ENCODE results near the gene SLC23A2.
A peak's percentile ranks its signal among the peaks of the same experiment; 100 is the strongest.
"Not testable (repeated sequence)": the region's sequence is repeated elsewhere in the genome, so short reads cannot be mapped to it uniquely, and the experiment has no call there.

Gene SLC23A2

DNA sequence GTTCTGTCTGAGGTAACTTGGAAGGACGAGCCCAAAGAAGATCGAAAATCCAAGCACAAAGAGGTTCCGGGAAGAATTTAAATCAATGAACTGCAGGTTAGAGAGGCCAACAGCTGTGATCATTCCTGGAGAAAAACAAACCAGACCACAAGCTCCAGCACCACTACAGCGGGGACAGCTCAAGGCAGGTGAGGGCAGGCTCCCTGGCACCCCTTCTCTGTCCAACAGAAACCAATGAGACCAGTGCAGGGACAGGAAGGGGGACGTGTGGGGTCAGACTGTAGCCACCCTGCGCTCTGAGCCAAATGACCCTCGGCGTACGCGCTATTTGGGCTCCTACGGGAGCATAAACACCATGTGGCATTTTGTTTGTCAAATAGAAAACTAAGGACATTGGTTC, 139.3 kb downstream of the SLC23A2 start:
- no peaks in the 10 kb centered on the region for H3K9me3 Mint-ChIP-seq

DNA sequence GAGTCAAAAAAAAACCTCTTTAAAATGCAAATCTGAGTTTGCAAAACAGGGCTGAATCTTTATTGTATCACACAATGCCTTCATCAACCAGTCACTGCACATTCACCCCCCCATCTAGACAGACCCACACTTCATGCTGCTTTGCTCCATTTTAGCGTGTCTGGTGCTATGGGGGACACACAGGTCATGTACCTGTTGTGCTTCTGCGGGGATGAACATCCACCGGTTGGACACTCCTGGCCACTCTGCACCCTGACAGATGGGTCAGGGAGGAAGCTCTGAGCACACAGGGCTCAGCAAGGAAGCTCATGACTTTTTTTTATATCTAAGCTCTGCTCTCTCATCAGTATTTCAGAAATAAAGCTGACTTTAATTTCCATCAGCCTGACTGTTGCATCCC, 143.3 kb downstream of the SLC23A2 start:
- peaks cover 51% of the 10 kb centered on the region for H3K36me3 Mint-ChIP-seq (ENCODE audit: low read depth)

More for the DNA sequence above, 139.3 kb downstream of the SLC23A2 start:
- ATAC-seq (no peak), DNase-seq (no peak)
- H3K4me3 Mint-ChIP-seq = no peak overlapping the region
- H3K4me1 Mint-ChIP-seq = no peaks in the 10 kb centered on the region
- peaks cover 41% of the 10 kb centered on the region for H3K36me3 Mint-ChIP-seq (ENCODE audit: low read depth)
- H3K27ac Mint-ChIP-seq = no peak overlapping the region
- H3K27me3 Mint-ChIP-seq = no peaks in the 10 kb centered on the region

DNA sequence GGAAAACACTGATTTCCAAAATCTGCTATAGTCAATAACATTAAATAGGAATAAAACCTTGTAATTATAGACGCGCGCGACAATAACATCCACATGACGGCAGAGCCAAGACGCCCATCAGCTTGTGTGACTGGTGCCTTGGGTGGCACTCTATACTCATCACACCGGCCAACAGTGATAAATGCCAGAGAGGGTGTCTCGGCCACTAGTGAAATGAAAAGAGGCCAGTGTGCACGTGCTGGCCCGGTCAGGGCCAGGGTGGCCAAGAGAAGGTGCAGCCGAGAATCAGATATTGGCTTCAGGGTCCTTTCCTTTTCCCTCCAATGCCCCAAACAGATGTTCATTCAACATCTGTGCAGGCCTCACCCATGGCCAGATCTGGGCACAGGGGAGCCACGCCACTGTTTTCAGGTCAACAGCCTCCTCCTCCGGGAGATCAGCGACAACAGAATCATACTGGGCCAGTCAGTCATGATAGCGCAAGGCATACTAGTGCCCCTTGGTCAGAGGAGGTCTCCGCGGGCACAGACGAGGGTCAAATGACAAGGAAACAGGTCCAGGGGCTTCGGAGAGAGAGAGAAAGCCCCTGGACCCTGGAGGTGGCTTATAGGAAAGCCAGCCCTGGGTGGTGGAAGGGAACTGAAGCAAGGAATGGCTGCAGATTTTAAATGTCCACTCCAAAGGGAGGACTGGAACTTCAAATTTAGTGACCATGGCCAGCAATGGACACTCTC, 145.1 kb downstream of the SLC23A2 start:
- no peak for DNase-seq
- Mint-ChIP-seq H3K9me3 (no peaks in the 10 kb centered on the region), H3K27ac (no peak overlapping the region), H3K27me3 (no peaks in the 10 kb centered on the region), H3K4me3 (no peak overlapping the region), H3K4me1 (no peaks in the 10 kb centered on the region), H3K36me3 (ENCODE audit: low read depth) (peaks cover 40% of the 10 kb centered on the region)
- ATAC-seq = no peak

More for the DNA sequence above, 143.3 kb downstream of the SLC23A2 start:
- H3K9me3 Mint-ChIP-seq = no peaks in the 10 kb centered on the region
- H3K4me1 Mint-ChIP-seq = no peaks in the 10 kb centered on the region
- no peaks in the 10 kb centered on the region for H3K27me3 Mint-ChIP-seq
- ATAC-seq (no peak), DNase-seq (no peak)
- H3K4me3 Mint-ChIP-seq = no peak overlapping the region
- H3K27ac Mint-ChIP-seq = no peak overlapping the region

DNA sequence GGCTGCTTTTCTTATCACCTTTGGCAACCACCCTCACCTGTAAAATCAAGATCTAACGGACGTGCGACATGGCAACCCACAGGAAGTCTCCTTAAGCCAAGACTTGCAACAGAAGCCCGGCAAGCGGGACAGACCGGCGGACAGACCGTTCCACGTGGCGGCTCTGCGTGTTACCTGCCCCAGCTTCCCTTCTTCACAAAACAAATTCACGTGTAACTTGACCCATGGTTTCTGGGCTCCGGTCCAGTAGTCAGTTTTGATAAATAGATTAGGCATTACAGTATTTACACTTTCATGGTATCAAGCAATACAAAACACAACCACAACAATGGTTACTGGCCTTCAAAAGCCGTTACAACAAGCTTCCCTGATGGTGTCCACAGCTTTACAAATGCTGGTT, 145.8 kb downstream of the SLC23A2 start:
- Mint-ChIP-seq H3K27ac (no peak overlapping the region), H3K4me3 (no peak overlapping the region), H3K27me3 (no peaks in the 10 kb centered on the region), H3K36me3 (ENCODE audit: low read depth) (peaks cover 38% of the 10 kb centered on the region), H3K4me1 (no peaks in the 10 kb centered on the region), H3K9me3 (no peaks in the 10 kb centered on the region)
- DNase-seq (no peak), ATAC-seq (no peak)

DNA sequence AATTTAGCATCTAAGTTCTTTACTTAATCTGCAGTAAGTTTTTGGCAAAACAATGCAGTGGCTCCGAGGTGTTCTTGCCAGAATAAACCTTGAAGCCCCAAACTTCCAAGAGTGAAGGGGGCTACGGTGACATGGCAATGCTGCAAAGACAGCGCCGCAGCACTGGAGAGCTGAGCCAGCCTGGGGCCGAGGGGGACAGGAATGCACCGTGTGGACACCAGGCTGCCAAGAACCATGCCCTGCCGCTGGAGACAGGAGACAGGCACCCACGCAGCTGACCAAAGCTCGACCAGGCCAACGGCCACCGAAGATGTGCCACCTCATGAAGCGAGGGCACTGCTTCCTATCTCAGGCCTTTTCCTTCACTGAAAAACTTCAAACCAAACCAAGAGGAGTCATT, 146.2 kb downstream of the SLC23A2 start:
- H3K36me3 Mint-ChIP-seq (ENCODE audit: low read depth) = peaks cover 35% of the 10 kb centered on the region

DNA sequence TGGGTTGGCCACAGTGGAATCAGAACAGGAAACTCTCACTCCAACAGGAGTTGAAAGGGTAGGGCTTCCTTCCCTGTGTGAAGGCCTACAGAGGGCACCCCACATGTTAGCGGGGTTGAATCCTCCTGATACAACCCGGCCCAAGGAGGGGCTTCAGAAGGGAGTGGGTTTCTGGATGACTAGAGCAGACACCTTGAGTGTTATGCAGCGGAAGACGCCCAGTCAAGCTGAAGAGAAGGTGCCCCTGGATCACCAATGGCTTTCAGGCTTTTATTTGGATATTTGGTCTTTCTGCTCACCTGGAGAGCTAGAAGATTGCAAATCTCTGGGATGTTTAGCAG, 146.8 kb downstream of the SLC23A2 start:
- DNase-seq = no peak
- no peaks in the 10 kb centered on the region for H3K4me1 Mint-ChIP-seq
- H3K27me3 Mint-ChIP-seq = no peaks in the 10 kb centered on the region
- H3K27ac Mint-ChIP-seq = no peak overlapping the region
- H3K4me3 Mint-ChIP-seq = no peak overlapping the region
- H3K36me3 Mint-ChIP-seq (ENCODE audit: low read depth) = peaks cover 31% of the 10 kb centered on the region
- no peaks in the 10 kb centered on the region for H3K9me3 Mint-ChIP-seq
- no peak for ATAC-seq

More for the DNA sequence above, 146.2 kb downstream of the SLC23A2 start:
- Mint-ChIP-seq H3K9me3 (no peaks in the 10 kb centered on the region), H3K4me1 (no peaks in the 10 kb centered on the region), H3K27ac (no peak overlapping the region), H3K27me3 (no peaks in the 10 kb centered on the region), H3K4me3 (no peak overlapping the region)
- DNase-seq (no peak), ATAC-seq (no peak)

DNA sequence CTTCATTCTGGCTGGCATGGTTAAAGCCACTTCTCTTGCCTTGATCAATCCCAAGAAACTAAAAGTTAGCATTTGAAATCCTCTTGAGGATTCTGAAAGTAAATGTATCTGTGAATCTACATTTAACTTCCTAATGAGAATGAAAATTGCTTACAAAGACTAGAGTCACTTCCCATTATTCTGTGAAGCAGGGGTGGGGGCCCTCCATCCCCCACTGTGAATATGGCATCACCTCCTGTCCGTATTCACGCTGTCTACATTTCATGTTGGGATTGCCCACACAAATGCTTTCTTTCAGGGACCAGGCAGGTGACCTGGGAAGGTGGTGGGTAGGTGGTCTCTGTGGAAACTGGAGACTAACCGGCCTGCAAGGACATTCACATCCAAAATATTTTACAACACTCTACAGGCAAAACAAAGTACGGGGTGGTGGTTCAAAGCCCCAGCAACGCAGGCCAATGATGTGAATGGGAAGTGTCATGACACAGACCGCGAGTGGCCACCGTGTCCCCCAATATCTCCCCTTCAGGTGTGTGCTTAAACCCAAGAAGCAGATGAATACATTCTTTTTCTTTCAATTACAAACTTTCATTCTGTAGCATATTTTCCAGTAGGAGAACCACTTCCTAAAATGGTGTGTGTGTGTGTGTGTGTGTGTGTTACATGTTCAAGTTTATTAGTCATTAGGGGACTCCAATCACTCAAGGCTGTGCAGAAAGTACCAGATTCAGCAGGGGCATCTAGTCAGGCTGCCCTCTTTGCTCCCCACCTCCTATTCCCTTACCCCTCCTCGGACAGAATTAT, 147.4 kb downstream of the SLC23A2 start:
- Mint-ChIP-seq H3K9me3 (no peaks in the 10 kb centered on the region), H3K4me3 (no peak overlapping the region), H3K27ac (no peak overlapping the region), H3K36me3 (ENCODE audit: low read depth) (peaks cover 27% of the 10 kb centered on the region), H3K4me1 (no peaks in the 10 kb centered on the region), H3K27me3 (no peaks in the 10 kb centered on the region)
- no peak for ATAC-seq
- DNase-seq = no peak

DNA sequence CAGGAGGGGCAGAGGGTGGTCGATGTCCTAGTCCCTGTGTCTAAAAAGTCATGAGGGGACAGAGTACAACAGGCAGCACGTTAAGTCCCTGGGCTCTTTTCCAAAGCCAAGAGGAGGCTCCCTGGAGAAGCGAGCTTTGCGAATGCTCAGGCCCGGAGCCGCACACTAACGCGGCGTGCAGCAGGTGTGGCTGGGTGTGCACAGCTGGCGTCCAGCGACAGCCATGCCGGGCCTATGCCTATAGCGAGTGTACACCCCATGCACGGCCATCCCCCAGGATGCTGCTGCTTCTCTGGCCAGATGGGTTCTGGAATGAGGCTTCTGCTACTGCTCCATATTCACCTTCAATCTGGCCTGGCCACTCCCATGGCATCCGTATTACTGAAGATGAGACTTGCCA, 148.3 kb downstream of the SLC23A2 start:
- H3K27me3 Mint-ChIP-seq = no peaks in the 10 kb centered on the region
- H3K4me3 Mint-ChIP-seq = no peak overlapping the region
- H3K4me1 Mint-ChIP-seq = no peaks in the 10 kb centered on the region
- H3K27ac Mint-ChIP-seq = no peak overlapping the region
- no peaks in the 10 kb centered on the region for H3K9me3 Mint-ChIP-seq
- ATAC-seq = no peak
- H3K36me3 Mint-ChIP-seq (ENCODE audit: low read depth) = peaks cover 19% of the 10 kb centered on the region
- no peak for DNase-seq

DNA sequence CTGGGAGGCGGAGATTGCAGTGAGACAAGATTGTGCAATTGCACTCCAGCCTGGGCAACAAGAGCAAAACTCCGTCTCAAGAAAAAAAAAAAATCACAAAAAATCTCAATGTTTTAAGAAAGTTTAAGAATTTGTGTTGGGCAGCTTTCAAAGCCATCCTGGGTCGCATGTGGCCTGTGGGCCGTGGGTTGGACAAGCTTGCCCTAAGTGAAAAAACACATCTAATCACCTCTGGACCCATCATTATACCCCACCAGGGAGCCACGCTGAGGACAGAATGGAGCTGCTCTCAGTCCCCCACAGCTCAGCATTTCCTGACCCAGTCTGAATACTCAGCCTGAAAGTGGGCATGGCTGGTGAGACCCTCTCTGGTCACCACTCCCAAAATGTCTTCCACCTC, 150.3 kb downstream of the SLC23A2 start:
- H3K4me1 Mint-ChIP-seq = no peaks in the 10 kb centered on the region
- no peak for DNase-seq
- no peak overlapping the region for H3K4me3 Mint-ChIP-seq
- H3K36me3 Mint-ChIP-seq (ENCODE audit: low read depth) = peaks cover 9% of the 10 kb centered on the region
- H3K9me3 Mint-ChIP-seq = no peaks in the 10 kb centered on the region
- H3K27me3 Mint-ChIP-seq = no peaks in the 10 kb centered on the region
- no peak for ATAC-seq
- no peak overlapping the region for H3K27ac Mint-ChIP-seq

DNA sequence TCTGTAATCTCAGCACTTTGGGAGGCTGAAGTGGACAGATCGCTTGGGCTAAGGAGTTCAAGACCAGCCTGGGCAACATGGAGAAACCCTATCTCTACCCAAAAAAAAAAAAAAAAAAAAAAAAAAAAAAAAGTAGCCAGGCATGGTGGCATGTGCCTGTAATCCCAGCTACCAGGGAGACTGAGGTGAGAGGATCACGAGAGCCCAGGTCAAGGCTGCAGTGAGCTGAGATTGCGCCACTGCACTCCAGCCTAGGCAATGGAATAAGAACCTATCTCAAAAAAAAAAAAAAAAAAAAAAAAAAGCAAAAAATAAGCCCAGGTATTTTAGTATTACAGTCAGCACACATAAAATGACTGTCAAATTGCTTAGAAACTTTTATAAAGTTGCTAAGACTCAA, 152.5 kb downstream of the SLC23A2 start:
- DNase-seq; ATAC-seq; H3K4me3 Mint-ChIP-seq; H3K9me3 Mint-ChIP-seq; H3K27ac Mint-ChIP-seq; H3K36me3 Mint-ChIP-seq (ENCODE audit: low read depth); H3K27me3 Mint-ChIP-seq; H3K4me1 Mint-ChIP-seq: not testable (repeated sequence)

DNA sequence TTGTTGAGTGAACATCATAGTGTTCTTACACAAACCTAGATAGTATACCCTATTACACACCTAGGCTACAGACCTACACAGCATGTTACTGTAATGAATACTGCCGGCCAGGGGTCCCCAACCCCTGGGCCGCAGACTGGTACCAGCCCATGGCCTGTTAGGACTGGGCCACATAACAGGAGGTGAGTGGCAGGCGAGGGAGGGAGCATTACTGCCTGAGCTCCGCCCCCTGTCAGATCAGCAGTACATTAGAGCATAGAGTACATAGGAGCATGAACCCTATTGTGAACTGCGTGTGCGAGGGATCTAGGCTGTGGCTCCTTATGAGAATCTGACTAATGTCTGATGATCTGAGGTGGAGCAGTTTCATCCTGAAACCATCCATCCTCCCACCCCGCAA, 153.3 kb downstream of the SLC23A2 start:
- Mint-ChIP-seq H3K9me3 (peaks cover 3% of the 10 kb centered on the region), H3K27ac (no peak overlapping the region), H3K4me1 (peaks cover 5% of the 10 kb centered on the region), H3K36me3 (ENCODE audit: low read depth) (no peaks in the 10 kb centered on the region), H3K27me3 (no peaks in the 10 kb centered on the region), H3K4me3 (no peak overlapping the region)
- no peak for DNase-seq
- no peak for ATAC-seq

DNA sequence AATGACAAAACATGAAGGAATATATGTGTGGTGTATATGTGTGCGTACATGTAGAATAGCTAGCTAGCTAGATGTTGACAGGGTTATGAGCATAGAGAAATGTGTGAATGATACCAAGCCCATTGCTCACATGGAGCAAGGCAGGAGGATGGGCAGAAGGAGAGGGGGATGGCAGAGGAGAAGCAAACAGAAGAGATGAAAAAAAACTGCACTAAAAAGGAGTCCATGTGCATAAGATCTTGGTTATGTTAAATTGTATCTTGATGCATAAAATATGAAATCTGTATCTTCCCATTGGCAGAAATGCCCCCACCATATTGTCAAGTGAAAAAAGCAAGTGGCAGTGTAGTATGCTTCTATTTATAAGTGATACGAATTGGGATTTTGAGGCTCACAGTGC, 154.5 kb downstream of the SLC23A2 start:
- Mint-ChIP-seq H3K4me1 (peaks cover 5% of the 10 kb centered on the region), H3K4me3 (no peak overlapping the region), H3K36me3 (ENCODE audit: low read depth) (no peaks in the 10 kb centered on the region), H3K27me3 (no peaks in the 10 kb centered on the region), H3K9me3 (peaks cover 3% of the 10 kb centered on the region), H3K27ac (no peak overlapping the region)
- ATAC-seq (no peak), DNase-seq (no peak)

DNA sequence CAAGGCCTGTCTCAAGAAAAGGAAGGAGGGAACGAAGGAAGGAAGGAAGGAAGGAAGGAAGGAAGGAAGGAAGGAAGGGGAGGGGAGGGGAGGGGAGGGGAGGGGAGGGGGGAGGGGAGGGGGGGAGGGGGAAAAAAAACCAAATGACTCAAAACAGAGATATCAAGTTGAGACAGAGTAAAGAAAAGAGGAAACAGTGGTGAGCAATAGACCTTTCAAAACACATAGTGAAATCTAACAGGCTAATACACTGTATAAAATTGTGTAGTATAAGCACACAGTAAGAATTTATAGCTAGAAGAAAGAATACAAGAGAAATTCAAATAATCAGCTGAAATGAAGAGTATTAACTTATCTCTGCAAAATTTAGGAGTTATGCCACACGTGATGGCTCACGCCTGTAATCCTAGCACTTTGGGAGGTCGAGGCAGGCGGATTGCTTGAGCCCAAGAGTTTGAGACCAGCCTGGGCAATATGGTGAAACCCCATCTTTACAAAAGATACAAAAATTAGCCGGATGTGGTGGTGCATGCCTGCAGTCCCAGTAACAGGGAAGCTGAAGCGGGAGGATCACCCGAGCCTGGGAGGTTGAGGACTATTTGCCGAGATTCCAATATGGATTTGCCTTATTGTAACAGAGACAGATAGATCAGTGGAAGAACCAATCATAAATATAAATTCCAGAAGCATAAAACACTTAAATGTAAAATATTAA, 156.4 kb downstream of the SLC23A2 start:
- DNase-seq (no peak), ATAC-seq (no peak)
- H3K4me1 Mint-ChIP-seq = peaks cover 8% of the 10 kb centered on the region
- H3K9me3 Mint-ChIP-seq = peaks cover 3% of the 10 kb centered on the region
- no peaks in the 10 kb centered on the region for H3K27me3 Mint-ChIP-seq
- H3K4me3 Mint-ChIP-seq = no peak overlapping the region
- peak overlapping the region; percentile 69 for H3K27ac Mint-ChIP-seq
- no peaks in the 10 kb centered on the region for H3K36me3 Mint-ChIP-seq (ENCODE audit: low read depth)

DNA sequence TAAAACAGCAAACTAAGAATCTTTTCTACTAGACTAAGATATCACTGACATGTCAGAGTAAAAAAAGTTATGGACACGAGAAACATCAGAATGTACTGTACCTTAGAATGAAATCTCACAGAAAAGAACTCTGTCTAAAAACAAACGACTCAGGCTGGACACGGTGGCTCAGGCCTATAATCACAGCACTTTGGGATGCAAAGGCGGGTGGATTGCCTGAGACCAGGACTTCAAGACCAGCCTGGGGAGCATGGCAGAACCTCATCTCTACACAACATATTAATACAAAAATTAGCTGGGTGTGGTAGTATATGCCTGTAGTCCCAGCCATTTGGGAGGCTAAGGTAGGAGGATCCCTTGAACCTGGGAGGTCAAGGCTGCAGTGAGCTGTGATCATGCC, 157.0 kb downstream of the SLC23A2 start:
- Mint-ChIP-seq H3K36me3 (ENCODE audit: low read depth) (no peaks in the 10 kb centered on the region), H3K27me3 (no peaks in the 10 kb centered on the region), H3K27ac (peak overlapping the region; percentile 69), H3K9me3 (peaks cover 3% of the 10 kb centered on the region), H3K4me3 (no peak overlapping the region), H3K4me1 (peaks cover 8% of the 10 kb centered on the region)
- ATAC-seq (no peak), DNase-seq (no peak)

DNA sequence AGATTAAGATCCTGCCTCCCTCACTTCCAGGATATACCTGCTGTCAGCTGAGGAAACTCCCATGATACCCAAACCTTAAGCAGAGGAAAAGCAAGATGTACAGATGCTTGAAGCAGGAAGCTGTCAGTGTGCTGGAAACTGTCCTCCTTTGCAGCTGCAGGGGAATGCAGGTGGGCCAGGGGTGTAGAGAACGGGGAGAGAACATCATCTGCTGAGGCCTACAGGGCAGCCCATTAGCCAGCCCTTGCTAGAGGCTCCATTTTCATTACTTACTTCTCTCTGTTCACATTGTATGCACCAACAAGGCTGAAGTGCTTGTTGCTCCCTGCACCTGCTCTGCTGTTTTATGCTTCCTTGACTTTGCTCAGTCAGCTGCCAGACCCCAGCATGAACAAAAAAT, 160.5 kb downstream of the SLC23A2 start:
- H3K36me3 Mint-ChIP-seq (ENCODE audit: low read depth) = no peaks in the 10 kb centered on the region
- no peaks in the 10 kb centered on the region for H3K27me3 Mint-ChIP-seq
- no peak overlapping the region for H3K4me3 Mint-ChIP-seq
- DNase-seq (no peak), ATAC-seq (no peak)
- no peak overlapping the region for H3K27ac Mint-ChIP-seq
- H3K9me3 Mint-ChIP-seq = peaks cover 3% of the 10 kb centered on the region
- H3K4me1 Mint-ChIP-seq = peaks cover 8% of the 10 kb centered on the region

Data from activated naive CD8-positive, alpha-beta T cell treated with anti-CD3 and anti-CD28 coated beads, Interleukin-2, amount 50 U/mL, for 24 hours (primary cell).